Neural progenitor cell (in vitro differentiated cells): ENCODE measurements around the gene CERS4. TPM values are rescaled to one million over a fixed set of nuclear protein-coding genes. Genes with fewer than 3 reads are reported as not detected.
"Not testable (repeated sequence)": the region's sequence is repeated elsewhere in the genome, so short reads cannot be mapped to it uniquely, and the experiment has no call there.

Experiments
- DNase-seq: peaks from one replicate; pipeline ENCODE4 v3.0.0-alpha.2; 2016; ENCODE audit warnings: low spot score
- H2AFZ ChIP-seq: fragments of 200-600 bp; sonication (generic); replicated peaks from 2 replicates; pipeline ENCODE4 v1.6.1; 2016; ENCODE audit warnings: antibody characterized with exemption
- H3F3A ChIP-seq: fragments of 200-600 bp; sonication (generic); 2 replicates; pipeline ENCODE4 v1.6.1; 2016; ENCODE audit warnings: antibody characterized with exemption, low read depth
- H3K27ac ChIP-seq: fragments of 200-600 bp; sonication (generic); 2 replicates; pipeline ENCODE4 v1.5.1; 2016; ENCODE audit warnings: mild to moderate bottlenecking
- H3K27me3 ChIP-seq: fragments of 200-600 bp; sonication (generic); 2 replicates; pipeline ENCODE4 v1.6.1; 2016; ENCODE audit warnings: mild to moderate bottlenecking, moderate library complexity
- H3K36me3 ChIP-seq: fragments of 200-600 bp; sonication (generic); 2 replicates; pipeline ENCODE4 v1.5.1; 2016
- H3K4me1 ChIP-seq: fragments of 200-600 bp; sonication (generic); 2 replicates; pipeline ENCODE4 v1.6.1; 2016; ENCODE audit warnings: mixed run types
- H3K4me2 ChIP-seq: fragments of 200-600 bp; sonication (generic); 2 replicates; pipeline ENCODE4 v1.6.1; 2016
- H3K4me3 ChIP-seq: fragments of 200-600 bp; sonication (generic); 2 replicates; pipeline ENCODE4 v1.5.1; 2016
- H3K79me2 ChIP-seq: fragments of 200-600 bp; sonication (generic); 2 replicates; pipeline ENCODE4 v1.6.1; 2016; ENCODE audit warnings: low read depth
- H3K9ac ChIP-seq: fragments of 200-600 bp; sonication (generic); 2 replicates; pipeline ENCODE4 v1.6.1; 2016
- H3K9me3 ChIP-seq: fragments of 200-600 bp; sonication (generic); 2 replicates; pipeline ENCODE4 v1.5.1; 2016; ENCODE audit warnings: low read depth
- H4K20me1 ChIP-seq: fragments of 200-600 bp; sonication (generic); 2 replicates; pipeline ENCODE4 v1.6.1; 2016; ENCODE audit warnings: low read depth
- H3K27ac Mint-ChIP-seq: 3 replicates; pipeline ENCODE4 v1.8.0; 2021; ENCODE audit warnings: mixed read lengths
- H3K27me3 Mint-ChIP-seq: 2 replicates; pipeline ENCODE4 v1.8.0; 2022; ENCODE audit warnings: low read depth, mild to moderate bottlenecking, inconsistent platforms, moderate library complexity, mixed read lengths; ENCODE audit not compliant: insufficient read depth
- H3K36me3 Mint-ChIP-seq: 3 replicates; pipeline ENCODE4 v1.8.0; 2021; ENCODE audit warnings: mixed read lengths
- H3K4me1 Mint-ChIP-seq: 3 replicates; pipeline ENCODE4 v1.8.0; 2021; ENCODE audit warnings: mixed read lengths
- H3K4me3 Mint-ChIP-seq: 3 replicates; pipeline ENCODE4 v1.8.0; 2021; ENCODE audit warnings: mild to moderate bottlenecking, moderate library complexity, mixed read lengths
- H3K9me3 Mint-ChIP-seq: 3 replicates; pipeline ENCODE4 v1.8.0; 2020; ENCODE audit warnings: mixed read lengths
- CTCF ChIP-seq: fragments of 200-600 bp; sonication (generic); IDR thresholded peaks from 2 replicates; pipeline ENCODE4 v1.5.1; 2017; ENCODE audit warnings: antibody characterized with exemption, mild to moderate bottlenecking
- EZH2 ChIP-seq: fragments of 200-600 bp; sonication (generic); IDR thresholded peaks from 2 replicates; pipeline ENCODE4 v1.6.1; 2017; ENCODE audit warnings: antibody characterized with exemption, mild to moderate bottlenecking, moderate library complexity
- EZH2phosphoT487 ChIP-seq: fragments of 200-600 bp; sonication (generic); IDR thresholded peaks from 2 replicates; pipeline ENCODE4 v1.6.1; 2017; ENCODE audit warnings: antibody characterized with exemption
- total RNA-seq: library from RNA; depleted of rRNA; stranded (reverse); fragments of >200 nt; gene quantifications from 2 replicates; pipeline ENCODE4 v1.2.3, GENCODE V29; 2015; ENCODE audit warnings: low replicate concordance

The CERS4 gene
- total RNA-seq, 1 donor from 2014 or later, result 34.1 TPM

DNA sequence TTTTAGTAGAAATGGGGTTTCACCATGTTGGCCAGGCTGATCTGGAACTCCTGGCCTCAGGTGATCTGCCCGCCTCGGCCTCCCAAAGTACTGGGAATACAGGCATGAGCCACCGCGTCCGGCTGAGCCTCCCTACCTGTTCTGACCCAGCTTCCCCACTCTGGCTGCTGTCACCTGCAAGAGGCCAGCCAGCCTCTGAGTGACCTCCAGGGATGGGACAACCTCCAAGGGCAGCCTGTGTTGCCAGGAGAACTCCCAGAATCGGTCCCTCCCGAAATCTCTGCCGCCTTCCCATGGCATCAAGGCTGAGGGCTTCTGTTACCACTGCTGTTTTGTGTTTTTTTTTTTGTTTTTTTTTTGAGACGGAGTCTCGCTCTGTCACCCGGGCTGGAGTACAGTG is 11.3 kb downstream of the CERS4 start:
- no peak for DNase-seq
- Mint-ChIP-seq H3K27me3 (peaks cover 4% of the 10 kb centered on the region), H3K4me3 (no peak overlapping the region), H3K4me1 (peaks cover 12% of the 10 kb centered on the region), H3K9me3 (no peaks in the 10 kb centered on the region), H3K36me3 (peaks cover 9% of the 10 kb centered on the region), H3K27ac (no peak overlapping the region)
- H3K79me2 ChIP-seq, result peaks cover 36% of the 10 kb centered on the region
- no peak for TF ChIP-seq EZH2
- TF ChIP-seq EZH2phosphoT487, result no peak
- no peak for TF ChIP-seq CTCF
- no peak overlapping the region for H2AFZ ChIP-seq
- H3K9me3 ChIP-seq, result no peaks in the 10 kb centered on the region
- no peak overlapping the region for H3K4me3 ChIP-seq
- no peaks in the 10 kb centered on the region for H3K36me3 ChIP-seq
- no peak overlapping the region for H3K9ac ChIP-seq
- no peak overlapping the region for H3K4me2 ChIP-seq
- no peaks in the 10 kb centered on the region for H3F3A ChIP-seq
- H3K27ac ChIP-seq, result no peak overlapping the region
- no peaks in the 10 kb centered on the region for H3K27me3 ChIP-seq
- no peaks in the 10 kb centered on the region for H3K4me1 ChIP-seq
- peaks cover 52% of the 10 kb centered on the region for H4K20me1 ChIP-seq

GRCh38 chr19:8221161-8221560 is 12.0 kb downstream of the CERS4 start:
- H3K27me3 ChIP-seq, result no peaks in the 10 kb centered on the region
- no peak overlapping the region for H3K4me2 ChIP-seq
- H3K27ac Mint-ChIP-seq, result no peak overlapping the region
- H3K4me3 ChIP-seq, result no peak overlapping the region
- DNase-seq, result no peak
- no peaks in the 10 kb centered on the region for H3F3A ChIP-seq
- no peak overlapping the region for H2AFZ ChIP-seq
- no peaks in the 10 kb centered on the region for H3K9me3 Mint-ChIP-seq
- no peak overlapping the region for H3K27ac ChIP-seq
- H3K36me3 ChIP-seq, result no peaks in the 10 kb centered on the region
- peaks cover 9% of the 10 kb centered on the region for H3K36me3 Mint-ChIP-seq
- peaks cover 12% of the 10 kb centered on the region for H3K4me1 Mint-ChIP-seq
- no peaks in the 10 kb centered on the region for H3K9me3 ChIP-seq
- peaks cover 4% of the 10 kb centered on the region for H3K27me3 Mint-ChIP-seq
- peaks cover 30% of the 10 kb centered on the region for H3K79me2 ChIP-seq
- H3K4me3 Mint-ChIP-seq, result no peak overlapping the region
- H4K20me1 ChIP-seq, result peaks cover 54% of the 10 kb centered on the region
- H3K4me1 ChIP-seq, result no peaks in the 10 kb centered on the region
- TF ChIP-seq EZH2, result no peak
- TF ChIP-seq CTCF, result no peak
- TF ChIP-seq EZH2phosphoT487, result no peak
- H3K9ac ChIP-seq, result no peak overlapping the region

- H3K4me1 ChIP-seq, H3K27ac ChIP-seq, H3K4me1 Mint-ChIP-seq: not testable (repeated sequence)
Measured at GRCh38 chr19:8223442-8223841, 14.3 kb downstream of the CERS4 start.

DNA sequence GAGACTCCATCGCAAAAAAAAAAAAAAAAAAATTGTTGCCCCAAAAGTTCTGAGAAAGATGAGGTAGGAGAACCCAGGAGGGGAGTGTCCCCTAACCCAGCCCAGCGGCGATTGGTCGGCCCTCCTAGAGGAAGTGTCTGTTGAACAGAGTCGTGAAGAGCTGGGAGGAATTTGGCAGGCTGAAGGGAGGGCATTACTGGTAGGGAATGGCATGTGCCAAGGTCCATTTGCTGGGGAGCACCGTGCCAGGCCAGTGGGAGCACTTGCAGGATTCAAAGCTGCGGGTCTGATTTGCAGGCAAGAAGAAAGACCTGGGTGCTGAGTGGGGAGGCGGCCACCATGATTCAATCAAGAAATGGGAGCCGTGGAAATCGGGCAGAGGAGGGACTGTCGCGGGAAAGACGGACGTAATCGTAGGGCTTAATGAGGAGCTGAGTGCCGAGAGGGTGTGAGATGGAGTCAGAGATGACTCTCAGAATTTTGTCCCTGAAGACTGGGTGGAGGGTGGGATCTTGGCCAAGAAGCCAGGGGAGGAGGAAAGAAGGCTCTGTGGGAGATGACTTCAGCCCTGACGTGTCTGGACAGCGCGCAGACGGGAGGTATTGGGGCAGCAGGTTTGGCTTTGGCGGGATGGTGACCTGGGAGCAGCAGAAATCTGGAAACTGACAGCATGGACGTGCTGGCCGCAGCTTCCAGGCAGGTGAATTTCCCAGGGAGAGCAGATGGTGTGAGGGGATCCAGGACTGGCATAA is 15.4 kb downstream of the CERS4 start:
- no peak for TF ChIP-seq CTCF
- no peak for TF ChIP-seq EZH2phosphoT487
- TF ChIP-seq EZH2, result no peak
- Mint-ChIP-seq H3K4me3 (no peak overlapping the region), H3K27ac (peak overlapping the region; percentile 29), H3K36me3 (peaks cover 9% of the 10 kb centered on the region), H3K27me3 (no peaks in the 10 kb centered on the region), H3K4me1 (peaks cover 7% of the 10 kb centered on the region), H3K9me3 (no peaks in the 10 kb centered on the region)
- DNase-seq, result no peak
- no peaks in the 10 kb centered on the region for H3K4me1 ChIP-seq
- no peaks in the 10 kb centered on the region for H3F3A ChIP-seq
- H3K9ac ChIP-seq, result no peak overlapping the region
- H3K4me3 ChIP-seq, result no peak overlapping the region
- no peaks in the 10 kb centered on the region for H3K27me3 ChIP-seq
- no peaks in the 10 kb centered on the region for H3K9me3 ChIP-seq
- no peak overlapping the region for H3K27ac ChIP-seq
- H3K36me3 ChIP-seq, result no peaks in the 10 kb centered on the region
- no peak overlapping the region for H3K4me2 ChIP-seq
- no peak overlapping the region for H2AFZ ChIP-seq
- H3K79me2 ChIP-seq, result peaks cover 14% of the 10 kb centered on the region
- H4K20me1 ChIP-seq, result peaks cover 52% of the 10 kb centered on the region

More at GRCh38 chr19:8223442-8223841, 14.3 kb downstream of the CERS4 start:
- H3K9me3 Mint-ChIP-seq, H3K4me2 ChIP-seq, H3K4me3 Mint-ChIP-seq, H3K36me3 ChIP-seq, DNase-seq, H3K9ac ChIP-seq, H2AFZ ChIP-seq, H3K27ac Mint-ChIP-seq, H3K9me3 ChIP-seq, H3K4me3 ChIP-seq, H3F3A ChIP-seq, H3K27me3 ChIP-seq, H3K27me3 Mint-ChIP-seq, H3K36me3 Mint-ChIP-seq: not testable (repeated sequence)
- peaks cover 14% of the 10 kb centered on the region for H3K79me2 ChIP-seq
- peaks cover 56% of the 10 kb centered on the region for H4K20me1 ChIP-seq
